Measurements from ENCODE around the gene RANBP3.
"Not testable (repeated sequence)": the region's sequence is repeated elsewhere in the genome, so short reads cannot be mapped to it uniquely, and the experiment has no call there.

The RANBP3 gene

DNA sequence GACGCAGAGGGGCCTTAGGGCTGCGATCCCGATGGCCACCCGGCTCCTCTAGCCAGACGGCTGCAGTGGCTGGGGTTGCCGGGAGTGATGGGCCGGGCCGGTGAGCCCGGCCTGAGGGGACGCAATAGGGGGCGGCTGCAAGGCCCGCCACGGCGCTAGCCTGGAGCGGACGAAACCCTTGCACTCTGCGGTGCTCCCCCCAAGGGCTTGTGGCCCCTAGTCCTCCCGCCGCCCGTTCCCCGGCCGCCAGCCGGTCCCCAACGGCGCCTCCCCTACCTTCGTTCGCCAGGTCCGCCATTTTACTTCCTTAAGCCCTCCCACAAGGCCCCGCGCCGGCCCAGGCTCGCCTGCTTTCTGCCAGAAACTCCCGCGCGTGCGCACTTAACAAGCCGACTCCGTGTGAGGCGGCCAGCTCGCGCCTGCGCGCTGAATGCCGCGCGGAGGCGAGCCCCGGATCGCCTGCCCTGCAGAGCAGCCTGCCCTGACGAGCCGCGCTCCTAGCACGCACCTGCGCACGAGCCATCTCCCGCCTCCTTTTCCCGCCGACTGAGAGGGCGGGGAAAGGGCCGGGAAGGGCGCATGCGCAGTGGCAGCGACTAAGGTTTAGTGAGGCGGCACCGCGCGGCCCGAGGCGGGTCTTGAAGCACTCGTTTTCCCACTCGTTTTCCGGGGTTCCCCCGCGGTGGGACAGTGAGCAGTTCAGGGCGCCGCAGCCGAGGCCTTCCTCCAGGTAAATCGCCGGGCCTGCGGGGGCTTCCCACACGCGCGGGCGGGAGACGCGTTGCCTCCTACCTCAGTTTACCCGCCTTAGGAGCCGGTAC lies at the start of gene RANBP3:
TSS of gene RANBP3 (minus strand) at position 356 of the 821 bp plus-strand sequence. CDS start at position 298, 58 bp downstream.
- DNase-seq (ENCODE audit: low read depth): peak; percentile 91

- DNase-seq (ENCODE audit: low read depth): no peak
These were observed 48.7 kb upstream of the RANBP3 start for GRCh38 chr19:6026390-6027227.

DNA sequence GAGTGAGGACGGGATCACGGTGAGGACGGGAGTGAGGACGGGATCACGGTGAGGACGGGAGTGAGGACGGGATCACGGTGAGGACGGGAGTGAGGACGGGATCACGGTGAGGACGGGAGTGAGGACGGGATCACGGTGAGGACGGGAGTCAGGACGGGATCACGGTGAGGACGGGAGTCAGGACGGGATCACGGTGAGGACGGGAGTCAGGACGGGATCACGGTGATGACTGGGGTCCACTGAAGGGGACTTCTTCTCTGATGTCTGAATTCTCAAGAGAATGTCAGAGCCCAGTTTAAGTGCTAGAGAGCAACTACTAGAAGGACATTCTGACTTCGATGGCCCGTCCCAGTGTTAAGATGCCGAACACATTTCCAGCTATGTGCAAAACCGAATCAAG lies 46.8 kb upstream of the RANBP3 start:
- not testable (repeated sequence) for DNase-seq (ENCODE audit: low read depth)

GRCh38 chr19:6023936-6024335 lies 46.0 kb upstream of the RANBP3 start:
- DNase-seq (ENCODE audit: low read depth): no peak

GRCh38 chr19:6023085-6023682 lies 45.2 kb upstream of the RANBP3 start:
- no peak for DNase-seq (ENCODE audit: low read depth)

GRCh38 chr19:6022570-6023064 lies 44.7 kb upstream of the RANBP3 start:
- DNase-seq (ENCODE audit: low read depth): no peak

DNA sequence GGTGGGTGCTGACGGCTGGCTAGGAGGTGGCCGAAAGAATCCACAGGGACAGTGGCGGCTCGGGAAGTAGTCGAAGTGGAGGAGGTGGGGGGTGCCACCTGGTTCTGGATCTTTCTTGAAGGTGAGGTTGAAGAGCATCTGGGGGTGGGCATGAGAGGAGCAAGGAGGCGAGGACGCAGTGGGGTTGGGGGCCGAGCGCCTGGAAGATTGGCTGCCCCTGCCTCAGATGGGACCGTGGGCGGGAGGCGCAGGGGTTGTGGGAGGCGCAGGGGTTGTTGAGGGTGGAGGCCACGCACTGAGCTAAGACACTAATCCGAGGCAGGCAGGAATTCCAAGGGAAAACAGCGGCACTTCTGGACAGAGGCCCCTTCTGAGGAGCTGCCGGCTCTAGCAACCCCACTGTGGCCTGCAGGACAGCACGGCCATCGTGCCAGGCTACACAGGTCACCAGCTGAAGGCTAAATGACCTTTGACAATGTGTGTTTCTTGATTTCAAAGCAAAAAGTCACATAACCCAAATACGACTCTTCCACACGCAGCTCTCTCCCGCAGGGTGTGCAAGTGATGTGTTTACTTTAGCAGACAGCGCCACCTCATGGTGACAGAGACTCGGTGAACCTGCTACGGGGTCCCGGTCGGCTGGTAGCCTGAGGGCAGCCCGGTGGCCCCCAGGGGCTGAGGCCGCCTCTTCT lies 44.1 kb upstream of the RANBP3 start:
- peak; percentile 42 for DNase-seq (ENCODE audit: low read depth)

GRCh38 chr19:6020972-6021805 lies 43.2 kb upstream of the RANBP3 start:
- no peak for DNase-seq (ENCODE audit: low read depth)

GRCh38 chr19:6020166-6020882 lies 42.4 kb upstream of the RANBP3 start:
- DNase-seq (ENCODE audit: low read depth): no peak

- DNase-seq (ENCODE audit: low read depth): no peak
These were observed 40.8 kb upstream of the RANBP3 start for GRCh38 chr19:6018786-6019185.

DNA sequence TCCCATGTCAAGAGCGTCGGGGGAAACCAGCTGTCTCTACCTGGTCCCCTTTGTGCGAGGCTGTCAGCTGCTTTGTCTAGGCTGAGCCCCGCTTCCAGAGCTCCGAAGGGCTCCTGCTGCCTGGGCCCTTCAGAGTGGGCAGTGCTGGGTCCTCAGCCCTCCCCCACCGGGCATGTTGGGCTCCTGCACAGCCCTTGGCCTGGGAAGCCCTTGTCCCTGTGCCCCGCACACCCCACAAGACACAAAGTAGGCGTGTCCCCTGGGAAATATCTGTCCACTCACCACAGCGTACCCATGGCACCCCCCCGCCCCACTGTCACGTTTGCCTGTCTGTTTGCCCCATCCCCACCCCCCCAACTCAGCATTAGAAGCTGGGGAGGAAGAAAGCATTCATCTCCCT lies 39.6 kb upstream of the RANBP3 start:
- no peak for DNase-seq (ENCODE audit: low read depth)

GRCh38 chr19:6015841-6016545 lies 38.1 kb upstream of the RANBP3 start:
- DNase-seq (ENCODE audit: low read depth): no peak

GRCh38 chr19:6014551-6015135 lies 36.7 kb upstream of the RANBP3 start:
- no peak for DNase-seq (ENCODE audit: low read depth)

DNA sequence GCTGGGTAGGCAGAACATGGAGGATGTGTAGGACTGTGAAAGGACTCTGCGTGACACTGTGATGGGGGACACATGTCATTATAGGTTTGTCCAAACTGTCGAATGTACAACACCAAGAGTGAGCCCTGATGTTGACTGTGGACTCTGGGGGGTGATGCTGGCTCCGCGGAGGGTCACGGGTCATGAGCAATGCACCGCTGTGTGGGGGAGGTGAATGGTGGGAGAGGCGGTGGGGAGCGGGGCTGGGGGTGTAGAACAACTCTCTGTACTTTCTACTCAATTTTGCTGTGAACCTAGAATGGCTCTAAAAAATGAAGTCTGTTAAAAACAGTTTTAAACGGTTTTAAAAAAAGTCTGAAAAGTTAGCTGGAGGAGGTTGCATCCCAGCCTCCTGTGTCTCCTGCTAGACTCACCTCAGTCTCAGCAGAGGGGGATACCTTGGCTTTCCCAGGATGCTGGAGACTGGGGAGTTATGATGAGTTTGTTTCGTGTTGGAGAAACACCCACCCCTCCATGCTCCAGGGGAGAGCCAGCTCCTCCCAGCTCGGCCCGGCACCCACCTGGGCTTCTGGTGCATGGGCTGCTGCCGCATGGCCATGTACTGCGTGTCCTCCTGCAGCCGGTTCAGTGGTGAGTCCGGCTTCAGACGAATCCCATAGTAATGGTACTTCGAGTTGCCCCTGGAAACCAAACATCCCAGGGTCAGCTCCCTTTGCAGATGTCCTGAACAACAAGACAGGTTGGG lies 34.7 kb upstream of the RANBP3 start:
- DNase-seq (ENCODE audit: low read depth): no peak

DNA sequence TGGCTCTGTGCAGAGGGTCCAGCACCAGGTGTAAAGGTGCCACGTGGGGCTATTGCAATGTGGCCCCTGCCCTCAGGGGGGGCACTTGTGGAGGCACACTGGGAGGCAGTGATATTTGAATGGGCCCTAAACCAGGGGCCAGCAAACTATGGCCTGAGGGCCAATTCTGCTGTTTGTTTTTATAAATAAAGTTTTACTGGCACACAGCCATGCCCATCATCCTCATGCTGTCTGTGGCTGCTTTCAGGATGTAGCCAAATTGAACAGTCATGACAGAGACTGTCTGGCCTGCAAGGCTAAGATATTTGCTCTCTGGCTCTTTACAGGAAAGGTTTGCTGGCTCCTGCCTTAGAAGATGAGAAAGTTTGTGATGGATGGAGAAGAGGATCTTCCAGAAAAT lies 33.9 kb upstream of the RANBP3 start:
- DNase-seq (ENCODE audit: low read depth): no peak

DNA sequence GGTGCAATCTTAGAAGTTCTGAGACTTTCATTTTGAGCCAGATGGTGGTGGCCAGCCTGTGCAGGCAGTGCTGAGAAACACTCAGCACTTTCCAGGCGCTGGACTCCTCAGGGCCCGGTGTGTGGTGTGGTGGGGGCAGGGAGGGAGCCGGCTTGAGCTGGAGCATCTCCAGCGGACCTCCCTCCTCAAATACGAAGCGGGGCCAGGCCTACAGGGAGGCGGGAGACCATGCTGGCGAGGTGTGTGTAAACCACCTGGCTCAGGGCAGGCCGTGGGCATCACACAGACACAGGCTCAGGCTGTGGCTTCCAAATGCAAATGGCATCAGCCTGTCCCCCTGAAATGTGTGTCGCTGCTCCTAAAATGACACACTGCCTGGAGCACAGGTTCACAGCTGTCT lies 33.3 kb upstream of the RANBP3 start:
- no peak for DNase-seq (ENCODE audit: low read depth)

DNA sequence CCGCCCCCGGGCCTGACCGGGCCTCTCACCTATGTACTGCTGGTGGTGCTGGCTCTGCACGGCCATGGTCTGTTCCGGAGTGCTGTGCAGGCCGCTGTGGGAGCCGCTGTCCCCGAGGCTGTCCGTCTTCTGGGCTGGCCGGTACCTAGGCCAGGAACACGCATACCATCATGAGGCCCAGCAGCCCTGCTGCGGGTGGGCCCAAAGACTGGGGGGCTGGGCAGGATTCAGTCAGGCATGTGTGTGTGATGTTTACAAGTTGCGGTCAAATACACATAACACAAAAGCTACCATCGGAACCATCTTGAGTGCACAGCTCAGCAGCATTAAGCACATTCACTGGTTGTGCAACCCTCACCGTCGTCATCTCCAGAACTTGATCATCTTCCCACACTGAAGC lies 32.2 kb upstream of the RANBP3 start:
- no peak for DNase-seq (ENCODE audit: low read depth)

DNA sequence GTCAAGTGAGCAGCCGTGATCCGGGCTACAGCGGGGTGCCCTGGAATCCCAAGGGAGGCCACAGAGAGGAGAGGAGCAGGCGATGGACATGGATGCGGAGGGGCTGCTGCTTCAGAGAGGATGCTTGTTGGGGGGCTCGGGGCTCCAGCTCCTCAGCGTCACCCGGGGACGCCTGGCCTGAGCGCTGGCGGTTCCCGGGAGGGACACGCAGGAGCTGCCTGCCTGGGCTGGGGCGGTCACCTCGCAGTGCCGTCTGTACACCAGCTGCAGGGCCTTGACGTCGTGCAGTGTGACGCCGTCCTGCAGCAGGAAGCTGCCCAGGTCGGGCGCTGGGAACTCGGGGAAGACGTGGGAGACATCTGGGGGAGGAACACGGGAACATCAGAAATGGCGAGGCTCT lies 29.9 kb upstream of the RANBP3 start:
- no peak for DNase-seq (ENCODE audit: low read depth)

DNA sequence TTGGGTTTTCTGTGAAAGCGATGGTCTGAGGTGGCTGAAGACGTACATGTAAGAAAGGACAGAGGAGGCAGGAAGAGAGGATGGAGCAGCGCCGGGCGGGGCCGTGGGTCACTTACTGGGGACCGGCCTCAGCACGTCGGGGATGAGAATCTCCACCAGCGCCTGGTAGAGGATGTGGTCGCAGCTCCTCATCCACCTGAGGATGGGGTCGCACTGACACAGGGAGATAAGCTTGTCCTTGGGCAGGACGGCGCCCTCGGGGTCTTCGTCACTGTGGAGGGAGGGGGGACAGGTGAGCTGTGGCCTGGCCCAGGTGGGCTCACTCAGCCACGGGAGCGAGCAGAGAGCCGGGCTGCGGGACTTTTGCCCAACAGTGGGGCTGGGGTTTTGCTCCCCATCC lies 29.0 kb upstream of the RANBP3 start:
- no peak for DNase-seq (ENCODE audit: low read depth)

Measured in non-pigmented ciliary epithelial cell (primary cell).